HG03103 (cell line): Measurements from ENCODE around the gene NMRK2.
"Not testable (repeated sequence)": the region's sequence is repeated elsewhere in the genome, so short reads cannot be mapped to it uniquely, and the experiment has no call there.

Source experiments
- ATAC-seq: cut with Tn5 transposase; IDR thresholded peaks from one replicate; pipeline ENCODE4 v1.9.1; 2021; ENCODE audit warnings: low read depth; ENCODE audit not compliant: unreplicated experiment

Gene NMRK2

GRCh38 chr19:3932931-3933810 lies at the start of gene NMRK2:
TSS of gene NMRK2 (plus strand) at chr19:3933069. CDS start at chr19:3933672, 603 bp downstream.
- ATAC-seq = no peak

- ATAC-seq = no peak
Measured at GRCh38 chr19:3890591-3890990, 42.3 kb upstream of the NMRK2 start.

GRCh38 chr19:3893509-3894179 lies 39.2 kb upstream of the NMRK2 start:
- no peak for ATAC-seq

- ATAC-seq = not testable (repeated sequence)
Measured at GRCh38 chr19:3894959-3895358, 37.9 kb upstream of the NMRK2 start.

GRCh38 chr19:3895788-3896187 lies 37.1 kb upstream of the NMRK2 start:
- ATAC-seq = no peak

GRCh38 chr19:3897936-3898335 lies 34.9 kb upstream of the NMRK2 start:
- ATAC-seq = no peak

- ATAC-seq = no peak
Measured at GRCh38 chr19:3898426-3898825, 34.4 kb upstream of the NMRK2 start.

- ATAC-seq = no peak
Measured at GRCh38 chr19:3899531-3900294, 33.2 kb upstream of the NMRK2 start.

GRCh38 chr19:3902317-3902973 lies 30.4 kb upstream of the NMRK2 start:
- no peak for ATAC-seq

GRCh38 chr19:3904233-3904632 lies 28.6 kb upstream of the NMRK2 start:
- ATAC-seq = no peak

- no peak for ATAC-seq
Measured at GRCh38 chr19:3907626-3908265, 25.1 kb upstream of the NMRK2 start.

GRCh38 chr19:3908266-3909054 lies 24.4 kb upstream of the NMRK2 start:
- no peak for ATAC-seq

GRCh38 chr19:3910105-3910504 lies 22.8 kb upstream of the NMRK2 start:
- no peak for ATAC-seq

GRCh38 chr19:3914199-3914598 lies 18.7 kb upstream of the NMRK2 start:
- no peak for ATAC-seq

- ATAC-seq = no peak
Measured at GRCh38 chr19:3916033-3916432, 16.8 kb upstream of the NMRK2 start.

GRCh38 chr19:3919793-3920192 lies 13.1 kb upstream of the NMRK2 start:
- ATAC-seq = no peak

- no peak for ATAC-seq
Measured at GRCh38 chr19:3923096-3923758, 9.6 kb upstream of the NMRK2 start.

GRCh38 chr19:3923912-3924311 lies 9.0 kb upstream of the NMRK2 start:
- no peak for ATAC-seq

- ATAC-seq = no peak
Measured at GRCh38 chr19:3931041-3931440, 1.8 kb upstream of the NMRK2 start.
